HG03342 (cell line): ENCODE data around the gene CMTM7.

Source experiments
- ATAC-seq: cut with Tn5 transposase; IDR thresholded peaks from one replicate; pipeline ENCODE4 v1.9.1; 2021; ENCODE audit warnings: mild to moderate bottlenecking, moderate library complexity; ENCODE audit not compliant: unreplicated experiment

The CMTM7 gene

DNA sequence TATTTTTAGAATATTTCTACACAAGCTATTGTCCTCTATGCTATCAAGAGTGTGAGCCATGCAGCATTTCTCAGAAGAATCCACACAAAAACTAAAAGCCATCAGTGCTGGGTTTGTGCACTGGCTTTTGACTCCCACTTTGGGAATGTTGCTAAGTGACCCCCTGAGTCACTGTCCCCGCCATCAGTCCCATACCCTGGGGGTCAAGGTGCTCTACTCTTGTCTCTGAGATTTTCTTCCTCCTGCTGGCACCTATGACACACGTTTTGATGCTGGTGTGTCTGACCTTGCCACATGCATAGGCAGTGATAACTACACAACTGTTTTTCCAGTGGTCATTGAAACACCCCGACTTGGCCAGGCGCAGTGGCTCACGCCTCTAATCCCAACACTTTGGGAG is 19.8 kb downstream of the CMTM7 start:
- ATAC-seq: no peak

DNA sequence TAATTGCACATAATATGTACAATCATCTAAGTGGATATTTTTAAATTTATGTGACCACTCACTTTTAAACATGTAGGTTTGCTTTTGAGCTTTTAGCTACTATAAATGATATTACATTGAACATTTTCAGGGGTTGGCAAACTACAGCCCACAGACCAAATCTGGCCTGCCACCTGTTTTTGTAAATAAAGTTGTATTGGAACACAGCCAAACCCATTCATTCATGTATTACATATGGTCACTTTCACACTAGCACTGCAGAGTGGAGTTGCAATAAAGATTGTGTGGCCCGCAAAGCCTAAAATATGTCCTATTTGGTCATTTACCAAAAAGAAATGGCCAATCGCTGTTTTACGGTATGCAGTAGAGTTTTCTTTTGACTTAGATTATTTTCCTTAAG is 21.2 kb downstream of the CMTM7 start:
- no peak for ATAC-seq

DNA sequence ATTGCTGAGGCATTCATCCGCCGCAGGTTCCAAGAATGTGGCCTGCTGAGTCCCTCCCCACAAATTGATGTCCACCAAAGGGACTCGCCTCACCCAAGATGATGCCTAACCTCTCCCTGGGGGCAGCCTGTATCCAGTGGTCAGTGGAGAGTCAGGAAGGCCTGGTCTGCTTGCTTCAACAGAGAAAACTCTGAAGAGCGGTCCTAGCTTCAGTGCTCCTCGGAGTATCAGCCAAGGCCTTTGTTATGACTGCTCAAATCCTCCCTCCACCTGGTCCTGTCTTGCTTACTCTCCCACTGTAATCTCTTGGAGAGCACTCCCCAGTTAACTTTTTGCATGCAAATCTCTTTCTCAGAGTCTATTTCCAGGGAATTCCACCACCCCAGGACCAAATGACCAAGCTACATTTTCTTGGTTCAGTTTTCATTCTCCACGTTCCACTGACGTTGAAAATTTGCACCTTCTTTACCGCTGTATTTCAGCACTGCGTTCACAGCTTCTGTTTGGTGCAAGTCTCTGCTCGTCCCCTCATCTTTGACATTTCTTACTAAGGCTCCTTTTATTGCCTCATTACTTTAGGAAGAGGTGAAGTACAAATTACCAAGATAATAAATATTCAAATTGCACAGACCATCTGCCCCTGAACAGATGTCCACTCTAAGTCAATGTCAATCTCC is 22.3 kb downstream of the CMTM7 start:
- no peak for ATAC-seq

DNA sequence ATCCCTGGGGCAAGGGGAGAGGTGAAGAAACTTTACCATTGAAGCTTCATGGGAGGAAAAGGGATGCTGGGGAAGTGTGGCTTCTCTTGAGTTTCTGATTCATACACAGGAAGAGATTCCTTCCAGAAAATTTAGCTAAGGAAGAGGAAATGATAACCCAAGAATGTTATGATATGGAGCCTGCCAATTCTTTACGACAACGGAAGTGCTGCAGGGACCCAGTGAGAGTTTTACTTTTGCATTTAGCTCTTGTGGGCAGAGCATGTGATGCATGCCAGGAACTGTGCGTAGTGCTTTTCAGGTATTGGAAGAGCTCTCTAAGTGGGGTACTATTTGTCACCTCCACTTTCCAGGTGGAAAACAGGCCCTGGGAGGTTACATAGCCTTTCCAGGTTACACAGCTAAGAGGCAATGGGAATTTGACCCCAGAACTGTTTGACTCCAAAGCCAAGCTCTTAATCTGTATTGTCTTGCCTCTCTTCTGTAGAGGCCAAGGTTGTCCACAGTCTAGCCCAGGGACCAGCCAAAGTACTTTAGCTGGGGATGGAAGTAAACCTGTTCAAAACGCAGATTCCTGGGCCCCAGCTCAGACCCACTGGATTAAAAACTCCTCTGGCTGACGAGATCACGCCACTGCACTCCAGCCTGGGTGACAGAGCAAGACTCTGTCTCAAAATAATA is 23.0 kb downstream of the CMTM7 start:
- ATAC-seq: peak; percentile 81

DNA sequence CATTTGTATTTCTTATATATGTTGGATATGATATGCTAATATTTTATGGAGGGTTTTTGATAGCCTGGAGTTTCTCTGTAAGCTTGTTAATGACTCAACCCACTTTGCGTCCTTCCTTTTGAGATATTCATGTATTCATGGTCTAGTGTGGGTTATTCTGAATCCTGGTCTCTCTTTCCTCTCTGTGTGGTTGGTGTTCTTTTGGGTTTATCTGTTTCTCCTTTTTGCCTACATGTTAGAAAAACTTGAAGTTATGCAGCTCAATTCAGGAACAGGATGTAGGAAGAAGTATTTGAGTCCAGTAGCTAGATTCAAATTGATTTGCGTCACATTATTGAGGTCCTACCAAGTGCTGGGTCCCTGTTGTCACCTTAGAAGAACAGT is 28.1 kb downstream of the CMTM7 start:
- no peak for ATAC-seq

DNA sequence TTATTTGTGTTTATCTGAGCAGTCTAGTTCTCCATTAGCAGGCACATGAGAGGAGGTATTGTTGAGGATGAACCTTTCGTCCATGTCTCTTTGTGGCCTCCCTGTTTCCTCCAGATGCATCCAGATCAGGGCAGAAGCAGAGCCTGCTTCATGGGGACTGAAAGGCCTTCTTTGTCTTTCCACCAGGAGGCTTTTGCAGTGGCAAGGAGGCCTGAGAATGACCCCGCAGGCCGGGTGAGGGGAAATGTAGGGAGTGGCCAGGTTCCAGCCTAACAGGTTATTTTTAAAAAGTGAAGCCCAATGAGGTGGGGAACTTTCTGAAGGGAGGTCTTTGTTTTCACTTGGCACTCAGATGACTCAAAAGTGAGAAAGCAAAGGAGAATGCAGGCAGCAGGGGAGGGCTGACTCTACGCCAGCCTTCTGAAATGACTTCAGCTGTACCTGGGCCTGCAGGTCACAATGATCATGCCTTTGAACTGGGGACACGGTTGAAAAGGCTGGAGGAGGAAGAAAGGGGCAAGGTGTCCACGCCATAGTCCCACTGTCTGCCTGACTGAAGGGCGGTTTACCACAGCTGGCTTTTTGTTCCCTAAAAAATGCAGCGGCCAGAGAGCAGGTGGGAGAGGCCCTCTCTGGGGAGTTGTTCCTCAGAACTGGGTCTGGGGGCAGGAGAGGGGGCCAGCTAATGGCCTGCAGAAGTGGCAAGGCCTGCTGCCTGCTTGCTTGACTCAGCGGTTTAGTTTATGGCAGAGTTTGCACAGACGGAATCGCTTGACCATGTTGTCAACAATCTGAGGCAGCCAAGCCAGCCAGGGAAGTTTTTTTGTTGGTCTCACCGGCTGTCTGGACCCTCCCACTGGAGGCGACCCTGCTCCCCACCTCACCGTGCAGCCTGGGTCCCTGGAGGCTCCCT is 28.7 kb downstream of the CMTM7 start:
- ATAC-seq: peak; percentile 73

DNA sequence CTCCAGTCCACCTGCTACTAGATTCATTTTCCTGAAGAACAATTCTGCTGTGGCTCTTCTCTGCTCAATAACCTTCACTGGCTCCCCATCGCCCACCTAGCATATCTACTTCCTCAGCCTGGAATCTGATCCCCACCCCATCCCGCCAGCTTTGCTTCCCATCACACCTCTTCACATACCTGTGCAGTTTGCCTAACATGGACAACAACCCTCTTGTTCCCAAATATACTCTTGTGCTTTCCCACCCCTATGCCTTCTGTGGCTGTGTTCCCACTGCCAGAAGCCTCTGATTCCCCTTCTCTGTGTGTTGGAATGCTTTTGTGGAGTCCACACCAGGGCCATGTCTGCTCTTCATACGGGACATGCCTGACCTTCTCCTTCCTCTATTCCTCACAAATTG is 29.5 kb downstream of the CMTM7 start:
- no peak for ATAC-seq

DNA sequence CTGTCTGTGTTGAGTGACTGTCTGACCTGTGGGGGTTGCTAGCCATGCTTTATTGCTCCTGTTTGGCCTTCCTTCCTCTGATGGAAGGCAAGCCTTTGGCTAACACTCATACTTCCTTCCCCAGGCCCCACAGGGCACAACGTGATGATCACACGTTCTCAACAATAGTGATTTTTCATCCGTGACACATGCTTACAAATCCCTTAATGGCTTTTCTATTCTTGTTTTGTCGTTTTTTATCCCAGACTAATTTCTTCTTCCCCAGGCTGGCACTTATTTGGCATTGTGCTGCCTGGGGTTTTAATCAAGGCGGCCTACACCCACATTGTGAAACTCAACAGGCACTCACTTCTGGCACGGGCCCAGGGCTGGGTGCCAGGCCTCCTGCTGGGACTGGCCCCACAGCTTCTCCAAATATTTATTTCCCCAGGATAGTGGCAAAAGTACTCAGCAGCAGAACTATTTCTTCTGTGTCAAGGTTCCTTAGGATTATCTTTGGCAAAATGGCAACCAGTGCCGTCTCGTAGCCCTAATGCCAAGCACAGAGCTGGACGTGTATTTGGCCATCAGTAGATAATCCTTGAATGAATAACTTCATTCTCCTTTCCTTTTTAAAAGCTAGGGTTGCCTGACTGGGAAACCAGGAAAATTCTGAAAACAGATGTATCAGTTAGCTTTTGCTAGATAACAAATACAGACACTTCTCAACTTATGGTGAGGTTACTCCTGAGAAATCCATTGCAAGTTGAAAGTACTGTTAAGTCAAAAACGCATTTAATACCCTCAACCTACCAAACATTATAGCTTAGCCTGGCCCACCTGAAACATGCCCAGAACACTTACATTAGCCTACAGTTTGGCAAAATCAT is 30.6 kb downstream of the CMTM7 start:
- ATAC-seq: no peak

DNA sequence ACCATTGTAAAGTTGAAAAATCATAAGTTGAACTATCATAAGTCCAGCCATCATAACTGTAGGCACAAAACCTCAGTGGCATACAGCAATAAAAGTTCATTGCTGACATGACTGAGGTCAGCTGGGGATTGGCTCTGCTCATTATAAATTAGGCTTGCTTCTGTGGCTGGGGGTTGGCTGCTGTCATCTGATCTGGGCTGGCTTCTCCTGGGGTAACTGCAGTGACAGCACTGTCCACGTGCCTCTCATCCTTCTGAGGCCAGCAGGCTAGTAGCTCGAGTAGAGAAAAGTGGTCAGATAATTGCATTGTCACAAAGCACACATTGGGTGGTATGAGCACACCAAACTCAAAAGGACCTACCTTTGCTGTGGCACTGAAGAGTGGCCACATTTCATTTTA is 31.3 kb downstream of the CMTM7 start:
- no peak for ATAC-seq

DNA sequence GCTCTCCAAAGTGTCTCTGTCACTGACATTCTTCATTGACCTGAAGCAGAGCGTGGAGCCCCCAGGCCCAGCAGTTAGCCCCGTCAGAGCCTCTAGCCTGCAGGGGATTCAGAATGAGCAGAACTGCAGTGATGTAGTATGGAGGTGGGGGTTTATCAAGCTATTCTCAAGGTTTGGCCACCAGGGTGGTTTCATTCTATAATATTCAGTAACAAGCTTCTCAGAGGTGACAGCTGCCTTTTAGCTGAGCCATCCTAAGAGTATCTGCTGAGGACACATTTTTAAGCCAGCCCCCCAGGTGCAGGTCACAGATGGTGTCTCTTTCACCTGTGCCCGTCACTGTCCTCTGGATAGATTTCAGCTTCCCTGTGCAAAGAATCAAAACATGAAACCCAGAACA is 31.9 kb downstream of the CMTM7 start:
- ATAC-seq: peak; percentile 43

DNA sequence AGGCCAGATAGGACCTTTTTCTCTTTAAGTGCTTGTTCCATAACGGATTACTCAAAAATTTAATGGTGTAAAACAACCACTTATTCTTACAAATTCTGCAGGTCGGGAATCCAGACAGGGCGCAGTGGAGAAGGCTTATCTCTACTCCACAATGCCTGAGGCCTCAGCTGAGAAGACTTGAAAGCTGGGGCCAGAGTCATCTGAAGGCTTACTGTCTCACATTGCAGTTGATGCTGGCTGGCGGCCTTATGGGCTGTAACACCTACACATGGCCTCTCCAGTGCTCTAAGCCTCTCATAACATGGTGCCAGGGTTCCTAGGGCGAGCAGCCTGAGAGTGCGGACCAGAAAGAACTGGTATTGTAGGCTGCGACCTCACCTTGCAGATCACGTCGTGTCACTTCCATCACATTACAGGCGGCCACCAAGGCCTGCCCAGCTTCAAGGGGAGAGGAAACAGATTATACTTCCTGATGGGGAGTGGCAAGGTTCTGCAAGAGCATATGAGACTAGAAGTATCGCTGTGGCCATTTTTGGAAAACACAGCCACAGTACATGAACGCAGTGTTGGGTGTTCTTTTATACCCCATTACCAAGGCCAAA is 32.4 kb downstream of the CMTM7 start:
- no peak for ATAC-seq

DNA sequence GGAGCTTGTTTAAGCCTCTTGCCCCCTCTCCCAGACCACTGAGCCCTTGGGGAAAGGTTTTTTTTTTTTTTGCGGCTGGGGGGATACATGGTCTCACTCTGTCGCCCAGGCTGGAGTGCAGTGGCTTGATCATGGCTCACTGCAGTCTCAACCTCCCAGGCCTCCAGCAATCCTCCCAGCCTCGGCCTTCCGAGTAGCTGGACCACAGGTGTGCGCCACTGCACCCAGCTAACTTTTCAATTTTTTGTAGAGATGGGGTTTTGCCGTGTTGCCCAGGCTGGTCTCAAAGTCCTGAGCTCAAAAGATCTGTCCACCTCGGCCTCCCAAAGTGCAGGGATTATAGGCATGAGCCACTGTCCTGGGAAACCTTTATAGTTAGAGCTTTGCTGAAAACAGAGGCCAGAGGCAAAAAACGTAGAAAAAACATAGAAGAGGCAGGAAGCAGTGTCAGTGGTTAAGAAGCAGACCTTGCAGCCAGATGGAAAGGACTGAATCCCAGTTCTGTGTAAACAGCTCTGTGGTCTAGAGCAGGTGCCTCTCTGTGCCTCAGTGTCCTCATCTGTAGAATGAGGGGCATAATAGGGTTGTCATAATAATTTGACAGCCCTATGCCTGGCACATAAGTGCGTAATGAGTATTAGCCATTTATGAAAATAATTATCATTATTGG is 33.1 kb downstream of the CMTM7 start:
- ATAC-seq: no peak

DNA sequence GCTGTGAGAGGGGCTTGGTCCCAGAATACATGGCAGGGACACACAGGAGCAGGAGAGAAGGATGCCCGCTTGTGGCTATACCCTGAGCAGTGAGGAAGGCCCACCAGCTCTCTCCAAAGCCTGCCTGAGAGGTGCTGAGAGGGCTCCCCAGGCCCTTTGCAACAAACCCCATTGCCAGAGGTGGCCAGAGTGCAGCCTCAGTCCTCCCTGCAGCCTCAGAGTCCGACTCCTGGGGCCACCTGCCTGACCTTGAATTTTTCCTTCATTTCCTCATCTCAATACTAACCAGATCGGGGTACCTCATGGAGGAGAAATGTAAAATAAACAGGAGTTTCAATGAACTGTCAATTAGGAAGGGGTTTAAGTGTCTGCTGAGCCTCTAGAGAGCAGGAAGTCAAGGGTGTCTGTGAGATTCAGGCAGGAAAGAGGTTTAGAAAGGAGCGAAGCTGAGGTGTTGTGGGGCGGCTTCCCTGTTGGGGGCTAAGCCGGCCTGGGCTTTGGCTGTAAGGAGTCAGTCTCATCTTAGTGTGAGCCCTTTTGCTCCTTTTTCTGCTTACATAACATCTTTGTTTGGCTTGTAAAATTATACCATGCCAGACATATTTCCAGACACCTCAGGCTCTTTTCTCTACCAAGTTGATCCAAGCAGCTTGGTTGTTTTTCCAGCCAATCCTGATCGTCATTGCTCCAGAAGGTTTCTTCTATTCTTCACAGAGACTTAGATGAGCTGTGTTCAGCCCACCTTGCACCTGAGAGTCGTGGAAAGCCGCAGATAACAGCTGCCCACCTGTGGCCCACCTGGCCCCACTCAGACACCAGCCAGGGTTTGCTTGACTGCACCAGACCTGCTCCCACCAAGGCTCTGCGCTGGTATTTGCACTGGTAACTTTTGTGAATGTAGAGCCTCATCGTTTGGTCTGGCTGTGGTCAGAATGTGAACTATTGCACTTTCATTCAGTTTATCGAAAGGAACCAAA is 36.7 kb downstream of the CMTM7 start:
- ATAC-seq: peak; percentile 75

DNA sequence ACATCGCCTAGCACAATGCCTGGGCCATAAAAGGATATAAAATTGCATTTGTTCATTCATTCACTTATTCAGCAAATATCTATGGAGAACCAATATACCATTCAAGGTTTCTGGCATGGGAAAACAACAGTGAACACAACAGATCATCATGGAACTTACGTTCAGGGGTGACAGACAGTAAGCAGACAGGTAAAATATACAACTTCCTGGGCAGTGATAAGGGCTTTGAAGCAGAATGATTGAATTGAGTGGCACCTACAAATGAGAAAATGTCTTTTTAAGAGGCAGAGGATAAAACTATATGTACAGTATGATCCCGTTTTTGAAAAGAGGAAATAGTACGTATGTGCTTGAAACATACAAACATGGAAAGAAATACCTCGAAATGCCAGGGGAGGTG is 39.2 kb downstream of the CMTM7 start:
- no peak for ATAC-seq

DNA sequence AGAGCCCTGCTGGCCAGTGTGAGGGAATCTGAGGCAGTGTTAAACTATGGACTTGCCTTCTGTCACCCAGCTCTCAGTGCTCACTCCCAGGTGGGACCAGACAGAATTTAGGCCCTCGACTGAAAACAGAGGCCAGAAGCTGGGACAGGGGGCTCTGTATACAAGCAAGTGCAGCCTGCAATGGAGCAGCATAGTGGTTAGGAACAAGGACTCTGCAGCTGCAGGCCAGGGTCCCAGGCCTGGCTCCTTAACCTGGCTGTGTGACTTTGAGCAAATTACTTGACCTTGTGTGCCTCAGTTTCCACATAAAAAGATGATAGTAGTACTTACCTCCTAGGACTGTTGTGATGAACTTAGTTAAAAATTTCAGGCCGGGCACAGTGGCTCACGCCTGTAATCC is 39.8 kb downstream of the CMTM7 start:
- no peak for ATAC-seq

DNA sequence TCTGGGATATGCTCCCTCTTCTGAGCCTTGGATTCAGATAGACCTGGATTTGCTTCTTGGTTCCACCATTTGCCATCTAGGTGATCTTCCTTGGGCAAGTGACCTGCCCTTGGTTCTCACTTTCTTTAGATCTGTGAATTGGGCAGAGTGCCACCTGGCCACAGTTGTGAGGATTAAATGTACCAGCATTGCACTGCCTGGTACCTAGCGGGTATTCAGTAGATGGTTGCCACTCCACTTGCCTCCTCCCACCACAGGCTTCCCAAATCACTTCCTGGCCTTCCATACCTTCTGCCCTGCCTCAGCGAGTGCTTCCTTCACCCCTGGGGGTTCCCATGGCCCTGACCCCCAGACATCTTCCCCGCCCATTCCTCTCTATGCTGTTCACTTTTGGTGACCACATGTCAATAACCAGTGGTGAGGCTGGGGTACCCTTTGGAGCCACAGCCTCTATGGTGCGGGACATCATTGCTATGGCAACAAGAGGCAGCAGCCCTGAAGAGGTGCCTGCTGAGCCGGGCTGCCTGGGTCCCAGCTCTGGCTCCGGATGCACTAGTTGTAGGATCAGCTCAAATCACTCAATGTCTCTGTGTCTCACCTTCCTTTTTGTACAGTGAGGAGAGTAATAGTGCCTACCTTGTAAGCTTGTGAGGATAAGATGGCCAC is 40.5 kb downstream of the CMTM7 start:
- no peak for ATAC-seq

DNA sequence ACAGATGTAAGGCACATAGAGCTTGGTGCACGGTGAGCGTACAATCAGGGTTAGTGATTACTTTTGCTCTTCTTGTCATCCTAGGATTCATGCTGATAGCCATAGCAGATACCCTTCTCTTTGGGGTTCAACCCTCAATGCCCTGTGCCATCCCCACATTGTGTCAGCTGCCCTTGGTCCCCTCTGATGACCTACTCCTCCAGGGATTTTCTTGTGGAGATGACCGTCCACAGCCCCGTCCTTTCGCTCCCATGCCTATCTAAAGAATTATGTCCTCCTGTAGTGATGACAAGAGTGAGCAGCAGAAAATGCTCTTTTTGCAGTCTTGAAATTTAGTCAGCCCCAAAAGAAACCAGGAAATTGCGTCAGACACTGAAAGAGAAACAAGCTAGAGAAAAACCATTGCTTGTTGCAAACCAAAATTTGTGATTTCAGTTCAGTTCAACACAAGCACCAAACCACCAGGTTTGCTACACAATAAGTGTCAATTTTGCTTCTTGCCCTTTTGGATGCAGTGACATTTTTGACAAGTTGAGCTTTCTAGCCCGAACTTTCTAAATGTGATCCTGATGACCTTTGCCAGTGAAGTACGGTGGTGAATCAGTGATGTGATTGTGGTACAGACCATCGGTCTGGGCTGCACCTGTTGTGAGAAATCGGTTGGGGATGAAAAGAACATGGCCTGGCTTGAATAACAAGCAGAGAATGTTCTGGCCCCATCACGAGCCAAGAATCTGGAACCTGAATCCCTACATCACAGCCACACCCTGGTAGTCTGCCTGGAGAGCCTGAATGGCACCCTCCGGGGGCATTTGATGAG is 41.3 kb downstream of the CMTM7 start:
- ATAC-seq: peak; percentile 33
